NCI-H146 treated with DMSO at 0.1 percent for 48 hours (cell line): ENCODE measurements around the gene GPC5.
"Not testable (repeated sequence)": the region's sequence is repeated elsewhere in the genome, so short reads cannot be mapped to it uniquely, and the experiment has no call there.

Source experiments
- DNase-seq: peaks from one replicate; lab custom pipeline; 2025; ENCODE audit not compliant: unreplicated experiment; lab: John Stamatoyannopoulos, UW

GPC5 gene

DNA sequence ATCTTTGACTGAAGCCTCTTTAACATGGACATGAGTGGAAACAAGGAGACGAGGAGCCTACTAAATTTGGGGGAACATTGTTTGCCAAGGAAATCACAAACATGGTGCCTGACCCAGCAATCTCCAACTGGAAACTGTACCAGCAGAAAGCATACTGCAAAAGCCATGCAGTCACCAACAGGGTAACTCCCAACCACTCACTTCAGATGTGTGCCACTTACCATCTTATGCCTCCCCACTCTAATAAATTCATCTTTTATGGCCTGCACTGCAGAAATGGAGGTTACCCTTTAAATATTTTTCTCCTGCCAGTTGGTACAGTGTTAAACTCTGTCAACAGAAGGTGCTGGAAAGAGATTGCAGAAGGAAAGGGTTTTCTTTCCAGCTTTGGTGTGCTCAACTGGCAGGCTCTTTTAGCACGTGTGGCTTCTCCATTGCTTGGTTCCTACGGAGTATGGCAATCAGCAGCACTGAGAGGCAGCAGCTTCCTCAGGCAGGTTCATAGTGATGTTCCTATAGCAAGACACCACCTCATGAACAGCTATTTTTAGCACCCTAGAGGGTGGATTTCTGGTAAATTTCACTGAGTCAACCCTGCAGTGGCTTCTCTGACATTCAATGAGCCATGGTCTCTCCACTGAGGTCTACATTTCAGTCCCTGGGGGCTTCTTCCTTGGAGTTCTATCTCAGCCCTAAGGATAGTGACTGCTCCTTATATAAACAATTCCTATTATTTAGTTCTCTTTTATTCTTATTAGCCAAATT, 29.6 kb upstream of the GPC5 start:
- DNase-seq, result no peak

DNA sequence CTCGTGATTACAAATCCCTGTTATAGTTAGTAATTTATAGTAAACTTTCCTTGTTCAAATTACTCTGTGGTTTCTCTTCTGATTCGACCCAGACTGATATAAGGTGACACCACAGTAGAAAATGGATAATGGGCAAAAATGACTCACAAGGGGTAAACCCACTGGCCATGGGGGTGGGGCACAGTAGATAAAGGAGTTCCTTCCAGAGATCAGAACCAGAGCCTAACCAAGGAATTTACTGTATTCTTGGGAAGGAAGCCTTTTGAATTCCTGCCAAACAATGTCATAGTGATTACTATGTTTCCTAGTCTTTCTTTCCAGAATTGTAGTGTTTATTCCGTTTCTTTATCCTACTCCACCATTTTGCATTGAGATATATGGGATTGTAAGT, 29.0 kb upstream of the GPC5 start:
- DNase-seq, result no peak

DNA sequence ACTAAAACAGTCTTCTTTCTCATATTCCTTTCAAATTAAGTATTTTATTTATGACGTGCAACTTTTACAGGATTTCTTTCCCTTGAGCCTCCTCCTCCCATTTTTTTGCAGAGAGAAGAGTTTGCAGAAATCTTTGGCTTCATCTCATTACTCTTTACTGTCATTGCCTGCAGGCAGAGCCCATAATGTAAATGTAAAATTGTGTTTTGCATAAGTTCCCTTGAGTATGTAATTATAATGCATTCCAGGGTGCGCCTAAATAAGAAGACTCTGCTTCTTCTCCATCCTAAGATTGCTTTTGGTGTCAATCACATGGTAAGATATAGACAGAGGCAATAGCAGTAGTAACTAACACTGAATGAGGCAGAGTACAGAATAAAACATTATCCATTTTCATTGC, 27.9 kb upstream of the GPC5 start:
- no peak for DNase-seq

DNA sequence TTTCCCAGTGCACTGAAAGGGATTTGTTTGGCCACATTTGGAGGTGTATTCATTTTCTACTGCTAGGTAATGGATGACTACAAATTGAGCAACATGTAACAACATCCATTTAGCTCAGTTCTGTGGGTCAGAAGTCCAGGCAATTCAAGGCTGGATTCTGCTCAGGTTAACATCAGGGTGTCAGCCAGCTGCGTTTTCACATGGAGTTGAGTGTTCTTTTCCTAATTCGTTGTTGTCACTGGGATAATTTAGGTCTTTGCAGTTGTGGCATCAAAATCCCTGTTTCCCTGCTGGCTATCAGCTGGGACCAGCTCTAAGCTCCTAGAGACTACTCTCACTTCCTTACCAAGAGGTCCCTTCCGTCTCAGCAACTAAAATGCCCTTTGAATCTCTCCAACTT, 25.5 kb upstream of the GPC5 start:
- DNase-seq, result no peak

DNA sequence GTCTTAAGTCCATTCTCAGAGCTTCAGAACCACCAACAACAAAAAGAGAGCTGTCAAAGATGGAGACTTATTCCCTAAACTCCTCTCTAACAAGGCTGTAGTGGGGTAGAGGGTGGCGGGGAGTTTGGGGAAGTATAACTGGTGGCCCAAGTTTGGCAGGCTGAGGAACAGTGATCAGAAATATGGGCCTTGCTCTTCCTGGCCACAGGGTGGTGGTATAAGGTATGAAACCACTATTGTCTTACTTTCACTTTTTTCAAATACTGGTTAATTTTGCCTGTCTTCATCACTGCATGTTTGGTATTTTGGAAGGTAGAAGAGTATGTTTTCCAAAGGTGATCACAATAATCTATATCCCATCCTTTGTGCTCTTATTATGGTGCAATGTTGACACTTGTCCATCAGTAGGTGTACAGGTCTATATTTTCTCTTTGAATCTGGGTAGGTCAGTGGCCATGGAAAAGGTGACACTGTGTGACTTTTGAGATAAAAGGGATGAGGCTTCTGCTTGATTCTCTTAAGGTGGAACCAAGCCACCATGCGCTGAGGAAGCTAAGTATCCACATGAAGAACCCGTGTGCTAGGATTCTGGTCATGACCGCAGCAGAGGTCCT, 23.2 kb upstream of the GPC5 start:
- no peak for DNase-seq

DNA sequence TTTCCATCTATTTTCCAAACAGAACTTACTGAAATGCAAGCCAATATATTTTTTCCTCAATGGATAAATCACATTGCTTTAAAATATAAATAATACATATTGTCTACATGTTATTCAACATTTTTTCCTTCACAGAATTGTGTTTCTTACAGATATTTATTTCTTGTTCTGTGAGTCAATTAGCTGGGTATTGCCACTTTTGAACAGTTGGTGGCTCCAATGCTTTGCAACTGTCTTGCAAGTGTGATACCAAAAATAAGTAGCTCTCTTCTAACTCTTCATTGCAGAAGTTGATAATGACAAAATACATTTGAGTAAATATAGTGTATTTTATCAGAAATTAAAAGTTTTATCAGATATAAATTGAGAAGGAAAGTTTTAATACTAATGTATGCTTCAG, 17.1 kb upstream of the GPC5 start:
- no peak for DNase-seq

DNA sequence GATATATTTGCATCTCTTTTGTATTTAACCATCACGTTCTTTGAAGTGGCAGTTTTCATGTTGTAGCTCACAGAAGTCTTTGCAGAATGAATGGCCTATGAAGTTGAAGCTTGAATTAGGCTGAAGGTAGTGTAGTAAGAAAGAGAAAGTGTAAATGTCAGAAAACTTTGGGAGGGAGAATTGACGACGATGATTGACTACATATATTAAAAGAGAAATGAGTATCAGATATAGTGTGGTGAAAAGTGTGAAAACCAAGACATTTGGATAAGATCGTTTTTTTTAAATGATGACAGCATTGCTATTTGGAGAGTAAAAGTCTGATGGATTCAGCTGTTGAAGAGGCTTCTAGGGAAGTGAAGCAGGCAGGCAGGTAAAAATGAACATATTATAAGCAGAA, 14.6 kb upstream of the GPC5 start:
- no peak for DNase-seq

DNA sequence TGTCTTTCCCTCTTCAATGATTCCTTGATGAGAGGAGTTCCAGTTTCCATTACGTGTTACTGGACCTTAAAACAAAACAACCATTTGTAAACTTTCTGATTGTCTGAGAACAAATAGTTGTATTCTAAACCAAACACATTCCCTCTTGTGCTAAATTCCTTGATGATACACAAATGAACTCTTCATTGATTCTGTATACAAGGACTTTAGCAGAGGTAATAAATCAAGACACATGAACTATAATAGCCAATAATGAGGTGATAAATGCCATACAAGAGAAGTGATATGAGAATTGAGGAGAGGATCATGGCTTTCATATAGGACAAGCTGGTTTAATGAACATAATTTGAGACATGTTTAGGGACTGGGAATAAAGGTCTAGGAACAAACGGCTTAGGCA, 13.5 kb upstream of the GPC5 start:
- DNase-seq, result no peak

DNA sequence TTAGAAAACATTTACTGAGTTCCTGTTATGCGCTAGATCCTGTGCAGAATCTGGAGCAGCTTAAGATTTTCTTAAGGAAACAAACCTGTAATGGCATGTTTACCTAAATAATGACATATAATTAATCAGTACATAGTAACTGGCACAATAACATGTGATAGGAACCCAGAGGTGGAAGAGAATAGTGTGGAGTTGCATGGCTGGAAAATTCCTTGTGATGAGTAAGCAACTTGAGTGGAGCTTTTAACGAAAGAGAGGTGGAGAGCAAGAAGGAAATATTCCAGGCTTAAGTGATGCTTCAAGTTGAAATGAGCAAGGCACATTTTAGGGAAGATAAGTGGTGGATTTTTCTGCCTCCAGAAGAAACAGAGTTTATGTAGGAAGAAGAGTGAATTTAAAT, 9.2 kb upstream of the GPC5 start:
- no peak for DNase-seq

DNA sequence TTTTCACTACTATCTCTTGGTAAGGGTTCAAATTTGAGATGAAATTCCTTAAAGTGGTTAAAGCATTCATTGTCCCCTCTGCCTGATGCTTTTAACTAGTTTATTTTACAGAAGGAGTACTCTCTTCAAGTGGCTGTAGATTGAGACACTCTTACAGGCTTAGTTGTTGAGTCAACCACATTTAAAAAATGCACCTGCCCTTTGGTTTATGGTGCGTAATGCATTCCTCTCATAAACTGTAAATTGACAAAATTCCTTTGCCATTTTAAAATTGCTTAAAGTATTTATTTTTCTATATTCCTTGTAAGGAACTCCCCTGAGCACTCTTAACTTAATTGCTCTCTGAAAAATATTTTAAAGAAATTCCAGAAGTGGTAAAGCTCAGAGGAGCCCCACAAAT, 826 bp upstream of the GPC5 start:
- DNase-seq, result no peak

DNA sequence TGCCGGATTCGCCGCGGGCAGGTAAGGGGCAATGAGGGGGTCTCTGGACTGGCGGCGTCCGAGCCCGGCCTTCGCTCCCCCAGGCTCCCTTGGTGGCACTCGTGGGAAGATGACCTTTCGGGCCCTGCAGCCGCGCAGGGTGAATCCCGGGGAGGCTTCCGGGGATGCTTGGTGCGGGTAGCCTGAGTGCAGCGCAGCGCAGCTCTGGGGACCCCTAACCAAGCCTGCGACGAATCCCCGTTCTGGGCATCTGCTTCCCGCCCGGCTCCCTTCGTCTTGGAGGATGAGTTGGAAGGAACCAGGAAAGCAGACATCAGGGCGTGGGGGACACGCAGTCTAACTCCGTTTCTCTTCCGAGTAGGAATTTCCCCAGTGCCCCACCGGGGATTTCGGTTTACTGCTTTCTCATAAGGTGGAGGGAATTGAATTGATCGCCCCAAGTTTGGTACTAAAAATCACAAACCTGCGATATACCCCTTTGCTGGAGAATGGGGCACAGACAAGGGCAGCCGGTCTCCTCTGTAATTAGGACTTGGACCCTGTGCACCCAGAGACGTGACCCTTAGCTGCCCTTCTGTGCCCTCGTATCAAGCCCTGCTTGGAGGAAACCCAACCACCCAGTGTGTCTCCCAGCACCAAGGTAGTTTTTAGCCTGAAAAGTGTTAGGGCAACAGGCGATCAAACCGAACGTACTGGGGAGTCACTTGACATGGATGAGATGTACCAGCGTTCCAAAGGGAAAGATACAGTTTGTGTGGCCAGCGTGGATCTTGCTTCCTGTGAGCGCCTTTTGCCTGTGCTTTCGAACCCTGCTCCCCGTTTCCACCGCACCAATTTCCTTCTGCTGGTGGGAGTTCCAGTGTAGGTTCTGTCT, 1.0 kb downstream of the GPC5 start:
- DNase-seq, result no peak

DNA sequence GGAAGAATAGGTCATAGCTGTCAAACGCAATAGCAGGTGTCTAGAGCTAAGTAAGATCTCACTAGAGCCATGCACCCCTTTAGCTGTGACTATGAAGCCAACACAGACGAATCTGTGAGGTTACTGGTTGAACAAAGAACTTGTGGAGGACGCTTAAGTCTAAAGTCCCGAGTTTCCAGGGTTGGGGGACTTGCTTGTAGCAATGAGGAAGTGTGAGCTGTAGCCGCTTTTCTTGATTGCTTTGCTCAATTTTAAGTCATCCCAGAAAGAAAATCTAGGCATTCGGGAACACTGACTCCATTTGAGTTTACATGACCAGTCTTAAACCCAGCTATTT, 1.6 kb downstream of the GPC5 start:
- no peak for DNase-seq

DNA sequence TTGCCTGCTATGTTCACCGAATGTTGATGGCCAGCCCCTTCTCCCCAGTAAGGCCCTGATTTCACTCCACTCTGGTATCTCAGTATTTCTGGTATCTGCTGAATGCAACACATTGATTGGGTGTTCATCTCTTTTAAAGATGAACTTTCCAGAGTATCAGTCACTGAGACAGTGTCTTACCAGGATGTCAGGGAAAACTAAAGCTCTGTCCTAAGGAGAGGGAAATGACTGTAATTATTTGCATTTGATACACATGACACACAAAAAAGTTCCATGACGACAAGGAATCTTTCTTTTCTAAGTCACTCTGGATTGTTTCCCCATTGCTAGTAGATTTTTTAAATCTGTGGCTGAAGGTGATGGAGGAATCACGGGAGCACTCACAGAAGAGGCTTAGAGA, 2.2 kb downstream of the GPC5 start:
- no peak for DNase-seq

DNA sequence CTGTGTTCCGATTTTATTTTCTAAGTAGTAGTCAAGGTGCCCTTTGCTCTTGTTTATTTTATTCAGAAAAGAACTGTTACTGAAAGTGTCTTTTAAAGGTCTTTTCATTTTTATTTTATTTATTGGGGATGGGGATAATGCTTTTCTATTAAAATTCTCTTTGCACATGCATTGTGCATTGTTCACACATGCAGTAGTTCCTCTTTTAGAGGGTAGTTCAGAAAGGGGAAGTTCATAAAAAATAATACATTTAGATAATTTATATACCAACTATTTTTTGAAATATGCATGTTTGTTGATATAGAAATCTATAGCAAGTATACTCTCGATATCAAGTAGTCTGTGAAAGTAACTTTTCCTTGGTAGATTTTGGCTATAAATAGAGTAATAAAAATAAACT, 3.5 kb downstream of the GPC5 start:
- DNase-seq, result no peak

DNA sequence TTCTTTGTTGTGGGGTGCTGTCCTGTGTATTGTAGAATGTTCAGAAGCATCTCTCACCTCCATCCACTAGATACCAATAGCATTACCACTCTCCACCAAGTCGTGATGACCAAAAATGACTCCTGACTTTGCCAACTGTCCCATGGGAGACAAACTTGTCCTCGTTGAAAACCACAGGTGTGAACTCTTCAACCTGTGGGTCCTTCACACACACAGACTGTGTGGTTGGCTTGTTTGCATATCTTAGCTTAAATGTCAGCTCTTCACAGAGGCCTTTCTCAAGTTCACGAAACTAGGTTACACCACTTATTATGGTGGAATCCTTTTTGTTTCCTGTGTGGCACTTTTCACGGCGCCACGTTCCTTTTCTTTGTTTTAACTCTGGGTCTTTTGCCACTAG, 6.8 kb downstream of the GPC5 start:
- no peak for DNase-seq

DNA sequence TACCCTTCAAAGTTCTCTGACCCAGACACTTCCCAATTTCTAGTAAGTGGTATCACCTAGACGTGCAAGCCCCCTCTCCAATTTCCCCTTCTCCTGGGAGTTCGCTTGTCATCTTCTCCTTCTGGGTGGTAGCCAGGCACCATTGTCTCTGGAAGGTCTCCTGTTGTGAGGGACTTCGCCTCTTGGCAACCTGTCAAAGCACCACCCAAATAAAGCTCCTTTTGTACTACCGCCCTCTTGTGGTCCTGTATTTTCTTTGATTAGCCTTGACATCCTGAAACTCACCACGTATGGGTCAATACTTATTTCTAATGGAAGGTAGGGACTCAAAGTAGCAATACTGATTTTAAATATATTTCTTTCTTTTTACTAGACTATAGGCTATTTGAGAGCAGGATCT, 8.2 kb downstream of the GPC5 start:
- DNase-seq, result peak; percentile 88

DNA sequence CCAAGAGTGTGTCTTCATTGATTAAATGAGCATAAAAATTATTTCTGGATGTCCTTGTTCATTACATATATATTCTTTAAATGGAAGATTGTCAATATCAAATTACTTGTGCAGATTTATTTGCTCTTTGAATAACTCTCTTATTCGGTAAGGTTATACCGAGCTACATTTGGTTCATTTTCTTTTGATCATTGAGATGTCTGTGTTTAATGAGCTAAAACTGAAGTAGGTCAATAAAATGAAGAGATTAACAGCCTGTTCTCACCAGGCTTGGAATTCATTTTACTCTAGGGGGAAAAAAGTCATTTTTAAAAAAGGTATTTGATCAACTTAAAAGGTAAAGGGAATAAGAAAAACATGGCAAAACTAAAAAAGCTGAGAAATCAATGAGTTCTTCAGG, 10.6 kb downstream of the GPC5 start:
- no peak for DNase-seq

DNA sequence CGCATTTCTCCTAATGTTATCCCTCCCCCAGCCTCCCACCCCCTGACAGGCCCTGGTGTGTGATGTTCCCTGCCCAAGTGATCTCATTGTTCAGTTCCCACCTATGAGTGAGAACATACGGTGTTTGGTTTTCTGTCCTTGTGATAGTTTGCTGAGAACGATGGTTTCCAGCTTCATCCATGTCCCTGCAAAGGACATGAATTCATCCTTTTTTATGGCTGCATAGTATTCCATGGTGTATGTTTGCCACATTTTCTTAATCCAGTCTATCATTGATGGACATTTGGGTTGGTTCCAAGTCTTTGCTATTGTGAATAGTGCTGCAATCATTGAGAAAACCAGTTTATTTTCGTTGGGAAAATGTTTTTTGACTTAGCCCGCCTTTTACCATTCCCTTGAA, 18.2 kb downstream of the GPC5 start:
- not testable (repeated sequence) for DNase-seq

DNA sequence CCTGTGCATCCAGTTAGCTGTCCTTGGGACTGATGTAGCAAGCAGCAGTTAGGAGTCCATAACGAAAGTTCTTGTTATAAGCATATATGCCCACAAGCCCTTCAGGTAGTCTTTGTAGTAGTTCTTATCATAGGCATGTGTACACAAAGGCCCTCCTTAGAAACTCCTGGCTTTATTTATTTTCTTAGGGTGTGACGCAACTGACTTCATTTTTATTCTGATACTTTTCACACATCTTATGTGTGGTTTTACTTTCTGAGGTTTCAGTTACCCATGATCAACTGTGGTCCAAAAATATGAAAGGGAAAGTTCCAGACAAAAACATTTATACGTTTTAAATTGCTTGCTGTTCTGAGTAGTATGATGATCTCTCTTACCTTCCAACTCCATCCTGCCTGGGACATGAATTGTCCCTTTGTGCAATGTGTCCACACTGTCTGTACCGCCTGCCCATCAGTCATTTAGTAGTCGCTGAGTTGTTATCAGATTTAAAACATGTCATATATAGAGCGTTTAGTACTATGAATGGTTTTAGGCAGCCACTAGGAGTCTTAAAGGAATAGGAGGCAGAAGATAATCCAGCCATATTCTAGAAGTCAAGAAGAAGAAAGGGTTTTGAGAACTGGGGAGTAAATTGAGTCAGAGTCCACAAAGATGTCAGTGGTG, 19.4 kb downstream of the GPC5 start:
- no peak for DNase-seq

DNA sequence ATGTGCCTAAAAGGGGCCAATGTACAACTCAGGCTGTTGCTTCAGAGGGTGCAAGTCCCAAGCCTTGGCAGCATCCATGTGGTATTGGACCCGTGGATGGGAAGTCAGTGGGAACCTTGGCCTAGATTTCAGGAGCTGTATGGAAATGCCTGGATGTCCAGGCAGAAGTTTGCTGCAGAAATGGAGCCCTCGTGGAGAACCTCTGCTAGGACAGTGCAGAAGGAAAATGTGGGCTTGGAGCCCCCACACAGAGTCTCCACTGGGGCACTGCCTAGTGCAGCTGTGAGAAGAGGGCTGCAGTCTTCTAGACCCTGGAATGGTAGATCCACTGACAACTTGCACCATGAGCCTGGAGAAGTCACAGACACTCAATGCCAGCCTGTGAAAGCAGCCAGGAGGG, 28.5 kb downstream of the GPC5 start:
- DNase-seq, result no peak

DNA sequence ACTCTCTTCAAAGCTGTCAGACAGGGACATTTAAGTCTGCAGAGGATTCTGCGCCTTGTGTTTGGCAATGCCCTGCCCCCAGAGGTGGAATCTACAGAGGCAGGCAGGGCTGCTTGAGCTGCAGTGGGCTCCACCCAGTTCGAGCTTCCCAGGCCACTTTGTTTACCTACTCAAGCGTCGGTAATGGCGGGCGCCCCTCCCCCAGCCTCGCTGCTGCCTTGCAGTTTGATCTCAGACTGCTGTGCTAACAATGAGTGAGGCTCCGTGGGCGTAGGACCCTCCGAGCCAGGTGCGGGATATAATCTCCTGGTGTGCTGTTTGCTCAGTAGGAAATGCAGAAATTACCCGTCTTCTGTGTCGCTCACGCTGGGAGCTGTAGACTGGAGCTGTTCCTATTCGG, 40.3 kb downstream of the GPC5 start:
- not testable (repeated sequence) for DNase-seq

DNA sequence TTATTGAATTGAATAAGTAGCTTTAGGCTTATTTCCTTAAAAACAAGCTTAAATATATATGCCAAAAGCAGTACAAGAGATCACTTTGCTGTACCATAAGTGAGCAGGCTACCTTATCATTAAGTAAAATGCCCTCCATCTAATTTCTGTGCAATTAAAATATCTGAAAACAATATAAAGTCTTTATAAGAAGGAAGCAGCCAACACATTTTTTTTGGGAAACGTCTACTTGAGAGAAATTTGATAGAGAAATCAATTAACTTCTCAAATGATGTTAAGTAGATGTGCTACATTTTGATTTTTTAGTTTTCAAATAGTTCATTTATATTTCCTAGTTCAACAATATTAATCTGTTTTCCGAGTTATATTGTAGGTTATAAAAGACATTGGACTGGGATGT, 52.5 kb downstream of the GPC5 start:
- no peak for DNase-seq
